ENCODE data around the gene ZCCHC2.

- TF ChIP-seq CTCF (IDR thresholded peaks at IDR 0.05) (no peak), POLR2A (IDR thresholded peaks at IDR 0.05) (no peak)
Observed at GRCh38 chr18:62519684-62520083, 3.1 kb upstream of the ZCCHC2 start.

Data from Peyer's patch (tissue), 4 donors.